ENCODE measurements around the gene SPTBN1. TPM values are rescaled to one million over a fixed set of nuclear protein-coding genes. Genes with fewer than 3 reads are reported as not detected.

The SPTBN1 gene
- total RNA-seq, 1 experiment from 2014 or later: 204 TPM

DNA sequence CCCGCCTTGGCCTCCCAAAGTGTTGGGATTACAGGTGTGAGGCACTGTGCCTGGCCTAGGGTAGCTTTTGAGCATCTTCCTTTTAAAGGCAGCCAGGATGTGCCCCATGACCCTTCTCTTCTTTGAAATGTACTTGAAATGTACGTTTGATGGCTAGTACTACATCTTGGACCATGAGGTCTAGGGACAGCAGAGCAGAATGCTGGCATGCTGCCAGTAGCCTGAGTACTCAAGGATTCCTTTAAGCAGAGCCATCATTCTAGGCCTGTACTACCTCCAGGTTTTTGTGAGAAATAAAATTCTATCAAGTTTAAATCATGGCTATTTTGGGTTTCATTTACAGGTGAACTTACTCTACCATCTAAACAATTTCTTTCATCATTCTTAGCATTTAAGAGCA lies 264.4 kb downstream of the SPTBN1 start:
- CTCF ChIA-PET: no interaction called here

More for the DNA sequence above, 264.4 kb downstream of the SPTBN1 start:
- H3K9me3 Mint-ChIP-seq: no peaks in the 10 kb centered on the region
- H3K4me3 Mint-ChIP-seq: no peak overlapping the region
- peaks cover 38% of the 10 kb centered on the region for H3K27me3 Mint-ChIP-seq (ENCODE audit: low read depth)
- DNase-seq (ENCODE audit: low spot score) (no peak), ATAC-seq (no peak)
- TF ChIP-seq ZNF138 (CRISPR knock-in tag; conservative IDR thresholded peaks at IDR 0.05) (no peak), ETV6 (CRISPR knock-in tag; IDR thresholded peaks at IDR 0.05) (no peak), GRHL2 (CRISPR knock-in tag; IDR thresholded peaks at IDR 0.05; ENCODE audit: insufficient replicate concordance, severe bottlenecking) (no peak), ZNF671 (CRISPR knock-in tag; IDR thresholded peaks at IDR 0.05) (no peak), ZNF396 (CRISPR knock-in tag; IDR thresholded peaks at IDR 0.05; ENCODE audit: borderline replicate concordance) (no peak), ERG (CRISPR knock-in tag; IDR thresholded peaks at IDR 0.05) (no peak), SMAD3 (CRISPR knock-in tag; IDR thresholded peaks at IDR 0.05; ENCODE audit: borderline replicate concordance) (no peak), ATF1 (CRISPR knock-in tag; IDR thresholded peaks at IDR 0.05) (no peak), MYBL2 (CRISPR knock-in tag; IDR thresholded peaks at IDR 0.05) (no peak)
- H3K4me1 Mint-ChIP-seq: peaks cover 7% of the 10 kb centered on the region
- POLR2A ChIA-PET: no interaction called here
- no peak overlapping the region for H3K27ac Mint-ChIP-seq
- H3K36me3 Mint-ChIP-seq: no peaks in the 10 kb centered on the region

Other genes starting within 250 kb of the SPTBN1 start
- gene TSPYL6, start 200.1 kb upstream of the SPTBN1 start, total RNA-seq (2021): not detected in 3 replicates

All from WTC11 (cell line).